H1 (cell line): ENCODE results near the gene PCNX1. TPM values are rescaled to one million over a fixed set of nuclear protein-coding genes. Genes with fewer than 3 reads are reported as not detected.

Experiments used
- RNF2 ChIP-seq: fragments of 200-900, 300-1000 bp; sonication (generic); IDR thresholded peaks from 2 replicates; pipeline ENCODE4 v1.7.1; 2016; ENCODE audit warnings: borderline replicate concordance, low read depth, mild to moderate bottlenecking, antibody characterized with exemption, low read length; ENCODE audit not compliant: poor library complexity, severe bottlenecking; ENCODE audit errors: missing control alignments
- polyA plus RNA-seq, 7 experiments: library from polyadenylated mRNA; depleted of rRNA in 3 of 7; stranded (reverse) in 5 of 7; unstranded in 2 of 7; fragments of >200 nt in 5 of 7; fragments of 200-250 nt in 2 of 7; gene quantifications; 1 replicate in 5 of 7; 2 replicates in 1 of 7; 4 replicates in 1 of 7; pipeline versions ENCODE4 v1.2.1 to v1.2.3, GENCODE V29; 2011 to 2013; ENCODE audit warnings: missing spikeins in 2 of 7, mixed read lengths in 2 of 7
- total RNA-seq: library from RNA; stranded (reverse); fragmentation: NEBNext Ultra II Directional; extraction: Animal tissue kit (Norgen Biotek cat#: 25700); gene quantifications from 2 replicates; pipeline ENCODE4 v1.2.1, GENCODE V29; 2021

The PCNX1 gene
- total and polyA plus RNA-seq, 2 of the 8 experiments (the other 6 are each of a cell fraction or from before 2014, with no cell fraction given) = 37.7 to 53.2 TPM

- no peak for TF ChIP-seq RNF2
- TF ChIP-seq, all 59 proteins: peak for 0
These were observed 197.9 kb downstream of the PCNX1 start (continued) for GRCh38 chr14:71105177-71105576.
